HCT116 (cell line): Measurements from ENCODE around the gene MXD3. TPM values are rescaled to one million over a fixed set of nuclear protein-coding genes. Genes with fewer than 3 reads are reported as not detected.
A peak's percentile ranks its signal among the peaks of the same experiment; 100 is the strongest.

Experiments
- ATAC-seq: fragments of 200-7000 bp; cut with Tn5 transposase; 2 replicates; pipeline ENCODE4 v1.9.1; 2020; ENCODE audit warnings: mild to moderate bottlenecking, moderate library complexity
- BruUV-seq: library from RNA; stranded (reverse); fragments of 400-500 nt; replicated peaks from 2 replicates; lab custom pipeline; 2021; lab: Mats Ljungman, UMichigan
- CTCF ChIA-PET: fragments of 300-600 bp; sonication (Branson Sonifier 250); formaldehyde crosslinking; loops from one replicate; lab custom pipeline; 2021; ENCODE audit warnings: antibody characterized with exemption; lab: Charles Lee
- POLR2A ChIA-PET: fragments of 300-600, 350-600 bp; sonication (Branson Sonifier 250); formaldehyde crosslinking; loops from one replicate; lab custom pipeline; 2021; ENCODE audit warnings: antibody characterized with exemption; lab: Charles Lee
- RAD21 ChIA-PET, 2 experiments: fragments of 300-600 bp; sonication (Branson Sonifier 250); formaldehyde crosslinking; loops; one replicate each; lab custom pipeline; 2023; ENCODE audit warnings: low total read pairs in 2 of 2; ENCODE audit not compliant: uncharacterized antibody in 2 of 2, unreplicated experiment in 2 of 2, low non-redundant PET in 1 of 2; lab: Charles Lee
- DNase-seq: peaks from one replicate; pipeline ENCODE4 v3.0.0-alpha.2; 2010; ENCODE audit warnings: low read depth, low spot score
- H2AFZ ChIP-seq: fragments of 200-600 bp; shearing (Covaris generic), sonication (generic); 2 replicates; pipeline ENCODE4 v1.6.1; 2017; ENCODE audit warnings: low read depth, mixed run types, mixed read lengths, antibody characterized with exemption, low read length; ENCODE audit not compliant: poor library complexity, severe bottlenecking
- H3K27ac ChIP-seq: 2 replicates; pipeline ENCODE4 v1.5.1; 2012; ENCODE audit warnings: low read depth, low read length
- H3K27me3 ChIP-seq: fragments of 200-600 bp; sonication (generic); 2 replicates; pipeline ENCODE4 v1.6.1; 2016; ENCODE audit warnings: mixed run types, low read length, mixed read lengths; ENCODE audit not compliant: insufficient read depth
- H3K36me3 ChIP-seq, 2 experiments: fragments of 200-500 bp in 1 of 2; fragments of 200-600 bp in 1 of 2; sonication (Bioruptor generic) in 1 of 2; sonication (generic) in 1 of 2; 2 replicates each; pipeline versions ENCODE4 v1.5.1 to v1.6.1; 2014 to 2016; ENCODE audit warnings: low read length in 2 of 2, inconsistent platforms in 1 of 2, mixed read lengths in 1 of 2, mixed run types in 1 of 2; ENCODE audit not compliant: insufficient read depth in 2 of 2, control insufficient read depth in 1 of 2
- H3K4me1 ChIP-seq, 2 experiments: fragments of 200-600 bp in 1 of 2; sonication (generic) in 1 of 2; 2 replicates each; pipeline versions ENCODE4 v1.5.1 to v1.6.1; 2012 to 2017; ENCODE audit warnings: low read length in 2 of 2, inconsistent platforms in 1 of 2, mild to moderate bottlenecking in 1 of 2, mixed read lengths in 1 of 2, mixed run types in 1 of 2, moderate library complexity in 1 of 2; ENCODE audit not compliant: insufficient read depth in 2 of 2, control insufficient read depth in 1 of 2
- H3K4me2 ChIP-seq: fragments of 200-600 bp; sonication (generic); 2 replicates; pipeline ENCODE4 v1.6.1; 2017; ENCODE audit warnings: mixed run types, low read length, mixed read lengths
- H3K4me3 ChIP-seq, 2 experiments: fragments of 200-600 bp in 1 of 2; sonication (generic) in 1 of 2; replicated peaks in 1 of 2; 2 replicates each; pipeline ENCODE4 v1.5.1; 2011 to 2016; ENCODE audit warnings: low read length in 2 of 2, control low read depth in 1 of 2, low read depth in 1 of 2, mild to moderate bottlenecking in 1 of 2, mixed read lengths in 1 of 2, mixed run types in 1 of 2
- H3K79me2 ChIP-seq: fragments of 200-600 bp; sonication (generic); 2 replicates; pipeline ENCODE4 v1.6.1; 2017; ENCODE audit warnings: mild to moderate bottlenecking, mixed run types, low read length, moderate library complexity, mixed read lengths; ENCODE audit not compliant: insufficient read depth
- H3K9ac ChIP-seq: fragments of 200-600 bp; sonication (generic); 2 replicates; pipeline ENCODE4 v1.6.1; 2016; ENCODE audit warnings: low read length, mixed read lengths
- H3K9me2 ChIP-seq: fragments of 200-600 bp; sonication (generic), shearing (Covaris generic); 2 replicates; pipeline ENCODE4 v1.6.1; 2017; ENCODE audit warnings: mixed run types, mild to moderate bottlenecking, moderate library complexity; ENCODE audit not compliant: insufficient read depth
- H3K9me3 ChIP-seq, 2 experiments: fragments of 200-500 bp in 1 of 2; fragments of 200-600 bp in 1 of 2; sonication (Bioruptor generic) in 1 of 2; sonication (generic) in 1 of 2; 2 replicates each; pipeline ENCODE4 v1.6.1; 2014 to 2017; ENCODE audit warnings: low read length in 2 of 2, mixed read lengths in 2 of 2, inconsistent platforms in 1 of 2, low read depth in 1 of 2, mild to moderate bottlenecking in 1 of 2, mixed run types in 1 of 2, moderate library complexity in 1 of 2; ENCODE audit not compliant: control insufficient read depth in 1 of 2, insufficient read depth in 1 of 2
- H4K20me1 ChIP-seq: fragments of 200-600 bp; sonication (generic), shearing (Covaris generic); 2 replicates; pipeline ENCODE4 v1.6.1; 2017; ENCODE audit warnings: mixed run types, mild to moderate bottlenecking, moderate library complexity; ENCODE audit not compliant: insufficient read depth
- CBX3 ChIP-seq: IDR thresholded peaks from 2 replicates; pipeline ENCODE4 v1.6.1; 2012; ENCODE audit warnings: low read depth
- CTCF ChIP-seq, 3 experiments: fragments of 200-600 bp in 1 of 3; sonication (generic) in 1 of 3; IDR thresholded peaks in 2 of 3; conservative IDR thresholded peaks in 1 of 3; 2 replicates each; pipeline ENCODE4 v1.5.1; 2012 to 2017; ENCODE audit warnings: low read depth in 2 of 3, low read length in 2 of 3, antibody characterized with exemption in 1 of 3, borderline replicate concordance in 1 of 3, control low read depth in 1 of 3, mild to moderate bottlenecking in 1 of 3, mixed read lengths in 1 of 3, mixed run types in 1 of 3, moderate library complexity in 1 of 3; ENCODE audit not compliant: insufficient read depth in 1 of 3
- intact Hi-C: fragments of 100-400 bp; cut with micrococcal nuclease; formaldehyde crosslinking; loops from 2 replicates; pipeline ENCODE4 v1.10.0; 2022
- total RNA-seq: library from RNA; stranded (reverse); gene quantifications from one replicate; pipeline ENCODE4 v1.2.1, GENCODE V29; 2021; ENCODE audit not compliant: unreplicated experiment
- TF ChIP-seq, protein P1 (sequence below): IDR thresholded peaks from 2 replicates; pipeline ENCODE4 v1.6.1; 2011; ENCODE audit warnings: mild to moderate bottlenecking, low read length, moderate library complexity; ENCODE audit not compliant: insufficient replicate concordance; ENCODE audit errors: extremely low read depth

The MXD3 gene
- total RNA-seq, 1 experiment from 2014 or later: 37.6 TPM

DNA sequence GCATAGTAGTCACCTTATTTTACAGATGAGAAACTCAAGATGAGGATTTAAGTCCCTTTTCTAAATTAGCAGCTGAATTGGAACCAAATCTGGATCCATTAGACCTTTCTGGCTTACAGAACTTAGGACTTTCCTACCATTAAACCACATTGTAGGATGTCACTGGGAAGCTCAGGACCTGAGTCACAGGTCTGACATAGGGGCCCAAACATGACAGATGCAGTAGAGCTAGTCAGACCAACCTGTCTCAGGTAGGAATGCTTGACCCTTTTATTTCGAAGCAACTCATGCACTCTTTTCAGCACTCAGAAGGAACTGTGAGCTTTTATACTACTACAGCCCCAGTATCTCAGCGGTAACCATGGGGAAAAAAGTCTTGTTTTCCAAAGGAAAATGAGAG, 10.7 kb downstream of the MXD3 start:
- Histone ChIP-seq H3K9me3 (no peaks in the 10 kb centered on the region), H3K9me2 (no peaks in the 10 kb centered on the region), H3K27me3 (no peaks in the 10 kb centered on the region), H3K36me3 (peaks cover 6 to 8% of the 10 kb centered on the region in 2 experiments; a peak in 2 of 4 replicates), H3K9ac (peak overlapping the region; percentile 30; the same call in 1 of the 2 replicates), H3K4me3 (no peak overlapping the region), H4K20me1 (peaks cover 7% of the 10 kb centered on the region; the same call in 1 of the 2 replicates), H2AFZ (no peak overlapping the region), H3K79me2 (peaks cover 25% of the 10 kb centered on the region), H3K27ac (no peak overlapping the region; the same call in 1 of the 2 replicates), H3K4me2 (peak overlapping the region; percentile 92), H3K4me1 (peaks cover 19 to 62% of the 10 kb centered on the region in 2 experiments)
- ChIA-PET RAD21 (no interaction called here), CTCF (interaction anchor here (0.9 to 2.2 kb wide), 4 partner anchors 9 to 177 kb away, joined by 3 to 17 read pairs (median 3); no protein-coding TSS in a partner anchor), POLR2A (interaction anchor here (1.0 kb wide), 1 partner anchor 125 kb away, joined by 3 read pairs; the partner anchor contains the start of gene GRK6)
- no peak for DNase-seq
- TF ChIP-seq, protein P1, sequence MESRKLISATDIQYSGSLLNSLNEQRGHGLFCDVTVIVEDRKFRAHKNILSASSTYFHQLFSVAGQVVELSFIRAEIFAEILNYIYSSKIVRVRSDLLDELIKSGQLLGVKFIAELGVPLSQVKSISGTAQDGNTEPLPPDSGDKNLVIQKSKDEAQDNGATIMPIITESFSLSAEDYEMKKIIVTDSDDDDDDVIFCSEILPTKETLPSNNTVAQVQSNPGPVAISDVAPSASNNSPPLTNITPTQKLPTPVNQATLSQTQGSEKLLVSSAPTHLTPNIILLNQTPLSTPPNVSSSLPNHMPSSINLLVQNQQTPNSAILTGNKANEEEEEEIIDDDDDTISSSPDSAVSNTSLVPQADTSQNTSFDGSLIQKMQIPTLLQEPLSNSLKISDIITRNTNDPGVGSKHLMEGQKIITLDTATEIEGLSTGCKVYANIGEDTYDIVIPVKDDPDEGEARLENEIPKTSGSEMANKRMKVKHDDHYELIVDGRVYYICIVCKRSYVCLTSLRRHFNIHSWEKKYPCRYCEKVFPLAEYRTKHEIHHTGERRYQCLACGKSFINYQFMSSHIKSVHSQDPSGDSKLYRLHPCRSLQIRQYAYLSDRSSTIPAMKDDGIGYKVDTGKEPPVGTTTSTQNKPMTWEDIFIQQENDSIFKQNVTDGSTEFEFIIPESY: no peak
- TF ChIP-seq CBX3: no peak
- TF ChIP-seq CTCF (IDR thresholded peaks at IDR 0.05 in 2 of 3, conservative IDR thresholded peaks at IDR 0.05 in 1 of 3; ENCODE audit: borderline replicate concordance in 1 of 3, insufficient read depth in 1 of 3, low read depth in 2 of 3, low read length in 2 of 3): no peak
- no peak for ATAC-seq
- BruUV-seq: no TSS peak
- intact Hi-C loops: loop anchor here (2.0 to 10.0 kb wide), 3 partner anchors 186 to 646 kb away; no protein-coding TSS in a partner anchor
